ENCODE data around the gene KIF1C.

GRCh38 chr17:5011928-5012327, 14.2 kb downstream of the KIF1C start:
- no peak for TF ChIP-seq CTCF (IDR thresholded peaks at IDR 0.05)
- no peak for TF ChIP-seq POLR2A (IDR thresholded peaks at IDR 0.05)
